GM10248 (cell line): Measurements from ENCODE around the gene RAB17.

Experiments
- CTCF ChIA-PET: fragments of 300-600 bp; sonication (Branson Sonifier 250); formaldehyde crosslinking; extraction: SDS; loops from one replicate; lab custom pipeline; 2021; ENCODE audit warnings: antibody characterized with exemption; lab: Yijun Ruan, JAX
- POLR2A ChIA-PET: fragments of 350-650 bp; sonication (Branson Sonifier 250); formaldehyde crosslinking; extraction: SDS; loops from one replicate; lab custom pipeline; 2020; ENCODE audit warnings: antibody characterized with exemption; lab: Yijun Ruan, JAX
- DNase-seq: peaks from one replicate; pipeline ENCODE4 v3.0.0; 2012; ENCODE audit errors: extremely low spot score
- CTCF ChIP-seq: IDR thresholded peaks from 2 replicates; pipeline ENCODE4 v1.5.1; 2012; ENCODE audit warnings: mild to moderate bottlenecking, low read depth; ENCODE audit errors: extremely low read depth, missing control alignments, control extremely low read depth

The RAB17 gene

GRCh38 chr2:237546876-237547395, 43.6 kb downstream of the RAB17 start:
- ChIA-PET POLR2A (no interaction called here), CTCF (interaction anchor here (0.9 to 1.1 kb wide), 2 partner anchors 25 to 198 kb away, joined by 3 to 4 read pairs; no protein-coding TSS in a partner anchor)
- no peak for DNase-seq
- no peak for TF ChIP-seq CTCF

DNA sequence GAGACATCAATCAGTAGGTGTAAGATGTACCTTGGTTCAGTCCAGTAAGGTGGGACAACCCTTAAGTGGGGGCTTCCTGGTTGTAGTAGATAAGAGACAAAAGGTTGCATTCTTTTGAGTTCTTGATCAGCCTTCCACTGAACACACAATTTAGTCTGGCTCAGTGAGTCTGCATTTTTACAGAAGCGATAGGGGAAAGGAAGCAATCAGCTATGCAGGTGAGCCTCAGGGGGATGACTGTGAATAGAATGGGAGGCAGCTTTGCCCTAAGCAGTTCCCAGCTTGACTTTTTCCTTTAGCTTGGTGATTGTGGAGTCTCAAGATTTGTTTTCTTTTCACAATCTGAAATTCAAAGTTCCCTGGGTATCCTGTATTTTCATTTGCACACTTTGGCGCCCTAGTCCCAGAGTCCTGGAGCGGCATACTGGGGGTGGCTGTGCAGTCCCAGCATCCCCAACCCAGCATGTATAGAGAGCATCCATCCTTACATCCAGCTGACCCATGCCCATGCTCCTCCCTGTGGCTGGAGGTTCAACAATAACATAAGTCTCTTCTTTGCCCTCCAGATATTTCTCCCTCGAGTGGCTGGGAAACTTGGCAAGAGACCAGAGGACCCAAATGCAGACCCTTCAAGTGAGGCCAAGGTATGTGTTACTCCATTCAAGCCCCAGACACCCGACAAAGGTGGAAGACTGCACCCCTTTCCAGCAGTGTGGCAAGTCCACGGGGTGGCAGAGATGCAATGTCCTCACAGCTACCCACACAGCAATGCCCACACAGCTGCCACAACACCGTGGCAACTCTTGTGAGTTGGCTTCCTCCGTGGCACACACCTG, 44.3 kb downstream of the RAB17 start:
- DNase-seq = no peak
- ChIA-PET CTCF (interaction anchor here (0.9 to 1.4 kb wide), 5 partner anchors 26 to 199 kb away, joined by 3 to 5 read pairs (median 3); no protein-coding TSS in a partner anchor), POLR2A (no interaction called here)
- TF ChIP-seq CTCF = no peak

- ChIA-PET POLR2A (no interaction called here), CTCF (interaction anchor here (1.3 to 3.3 kb wide), 3 partner anchors 29 to 32 kb away, joined by 3 to 19 read pairs (median 17); no protein-coding TSS in a partner anchor)
- no peak for TF ChIP-seq CTCF
- no peak for DNase-seq
Measured at GRCh38 chr2:237542001-237542704, 48.4 kb downstream of the RAB17 start.

DNA sequence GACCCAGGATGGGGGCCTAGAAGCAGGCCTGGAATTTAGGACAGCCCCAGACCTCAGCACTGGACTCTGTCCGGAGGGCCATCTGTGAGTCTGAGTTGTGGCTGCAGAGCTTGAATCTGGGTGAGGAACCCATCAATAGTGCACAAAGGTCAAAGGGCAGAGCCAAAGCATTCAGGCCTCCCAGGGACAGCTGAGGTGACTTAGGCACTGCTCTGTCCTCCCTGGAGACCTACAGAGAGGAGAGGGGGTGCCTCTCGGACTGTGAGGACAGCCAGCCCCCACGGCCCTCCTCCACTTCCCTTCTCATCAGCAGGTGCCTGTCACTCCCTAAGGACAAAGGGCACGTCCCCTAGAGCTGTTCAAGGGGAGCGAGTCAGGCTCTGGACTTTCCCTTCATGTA, 49.3 kb downstream of the RAB17 start:
- ChIA-PET CTCF (interaction anchor here (0.7 to 3.3 kb wide), 5 partner anchors 8 to 31 kb away, joined by 3 to 19 read pairs (median 3); no protein-coding TSS in a partner anchor), POLR2A (no interaction called here)
- no peak for DNase-seq
- no peak for TF ChIP-seq CTCF

DNA sequence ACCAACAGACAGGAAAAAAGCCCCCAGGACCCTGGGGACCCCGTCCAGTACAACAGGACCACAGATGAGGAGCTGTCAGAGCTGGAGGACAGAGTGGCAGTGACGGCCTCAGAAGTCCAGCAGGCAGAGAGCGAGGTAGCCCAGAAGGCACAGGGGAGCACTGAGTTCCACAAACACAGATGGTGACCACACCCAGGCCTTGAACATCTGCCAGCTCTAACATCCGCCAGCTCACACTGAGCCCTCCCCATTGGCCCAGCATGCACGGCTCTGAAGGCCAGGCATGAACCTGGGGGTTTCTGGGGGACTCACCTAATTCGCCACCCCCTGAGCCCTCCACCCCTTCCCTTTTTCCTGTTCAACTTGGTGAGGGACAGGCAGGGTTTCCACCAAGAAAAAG, 49.7 kb downstream of the RAB17 start:
- no peak for TF ChIP-seq CTCF
- DNase-seq = no peak
- POLR2A ChIA-PET = no interaction called here
- CTCF ChIA-PET = interaction anchor here (0.7 to 3.3 kb wide), 5 partner anchors 8 to 31 kb away, joined by 3 to 19 read pairs (median 3); no protein-coding TSS in a partner anchor

DNA sequence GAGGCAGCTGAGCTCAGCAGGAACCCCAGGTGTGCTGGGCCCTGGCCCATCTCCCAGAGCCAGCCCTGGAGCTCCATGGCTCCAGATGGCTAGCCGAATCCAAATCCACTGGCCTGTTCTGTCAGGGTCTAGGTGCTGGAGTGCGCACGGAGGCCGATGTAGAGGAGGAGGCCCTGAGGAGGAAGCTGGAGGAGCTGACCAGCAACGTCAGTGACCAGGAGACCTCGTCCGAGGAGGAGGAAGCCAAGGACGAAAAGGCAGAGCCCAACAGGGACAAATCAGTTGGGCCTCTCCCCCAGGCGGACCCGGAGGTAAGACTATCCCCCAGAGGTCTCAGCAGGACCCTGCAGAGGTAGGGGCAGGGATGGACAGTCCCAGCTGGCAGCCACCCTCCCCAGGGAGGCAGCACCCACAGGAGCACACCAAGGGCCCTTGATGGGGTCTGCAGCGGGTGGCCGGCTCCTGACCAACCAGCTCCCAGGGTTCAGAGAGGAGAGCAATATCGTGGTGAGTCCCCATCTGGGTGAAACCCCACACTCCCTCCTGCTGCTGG, 50.2 kb downstream of the RAB17 start:
- DNase-seq = no peak
- no peak for TF ChIP-seq CTCF
- ChIA-PET CTCF (interaction anchor here (1.1 to 3.3 kb wide), 4 partner anchors 8 to 31 kb away, joined by 3 to 19 read pairs (median 10); no protein-coding TSS in a partner anchor), POLR2A (no interaction called here)
